Gastroesophageal sphincter (tissue), 4 donors: ENCODE data around the gene TEX28. TPM values are rescaled to one million over a fixed set of nuclear protein-coding genes. Genes with fewer than 3 reads are reported as not detected.
"Not testable (repeated sequence)": the region's sequence is repeated elsewhere in the genome, so short reads cannot be mapped to it uniquely, and the experiment has no call there.

Experiments used
- ATAC-seq: fragments of 150-250 bp; one replicate; pipeline ENCODE4 v1.9.1; 2016; ENCODE audit warnings: mild to moderate bottlenecking, moderate library complexity
- H3K27ac ChIP-seq, 4 donors: fragments of 200-600 bp; sonication (generic) in 3 of 4; 1 replicate in 3 of 4; 2 replicates in 1 of 4; pipeline ENCODE4 v1.5.1; 2016 to 2019
- H3K27me3 ChIP-seq: fragments of 200-600 bp; sonication (generic); one replicate; pipeline ENCODE4 v1.5.1; 2019
- H3K36me3 ChIP-seq, 2 donors: fragments of 200-600 bp; sonication (generic); one replicate each; pipeline ENCODE4 v1.5.1; 2019; ENCODE audit warnings: control low read depth in 1 of 2
- H3K4me1 ChIP-seq, 3 donors: fragments of 200-600 bp; sonication (generic); 1 replicate in 2 of 3; 2 replicates in 1 of 3; pipeline ENCODE4 v1.5.1; 2016 to 2019; ENCODE audit warnings: control low read depth in 2 of 3
- H3K4me3 ChIP-seq, 2 donors: fragments of 200-600 bp; sonication (generic); one replicate each; pipeline ENCODE4 v1.5.1; 2019; ENCODE audit warnings: mild to moderate bottlenecking in 1 of 2, moderate library complexity in 1 of 2
- H3K9me3 ChIP-seq, 3 donors: fragments of 200-600 bp; sonication (generic); one replicate each; pipeline ENCODE4 v1.5.1; 2017 to 2019; ENCODE audit warnings: control low read depth in 2 of 3
- EP300 ChIP-seq: sonication (generic); formaldehyde crosslinking; IDR thresholded peaks from one replicate; pipeline ENCODE4 v1.6.1; 2017; ENCODE audit warnings: antibody characterized with exemption, mild to moderate bottlenecking
- POLR2A ChIP-seq, 2 donors: fragments of 450-650 bp; IDR thresholded peaks; one replicate each; pipeline ENCODE4 v1.6.1; 2017; ENCODE audit warnings: antibody characterized with exemption in 2 of 2, mild to moderate bottlenecking in 2 of 2, moderate library complexity in 1 of 2
- POLR2AphosphoS5 ChIP-seq: sonication (generic); formaldehyde crosslinking; IDR thresholded peaks from one replicate; pipeline ENCODE4 v1.6.1; 2017; ENCODE audit warnings: antibody characterized with exemption
- WGBS, 2 donors: methylation state at CpG; one replicate each; pipeline ENCODE4 v1.1.5; 2018; ENCODE audit warnings: low coverage in 1 of 2; 5-methylcytosine and 5-hydroxymethylcytosine counted together
- total RNA-seq, 4 donors: library from RNA; depleted of rRNA; stranded (reverse); fragments of >200 nt; gene quantifications; one replicate each; pipeline ENCODE4 v1.1.0, GENCODE V29; 2016
- TF ChIP-seq, protein P1 (sequence below), 4 experiments: fragments of 200-600 bp in 2 of 4; fragments of 450-650 bp in 2 of 4; sonication (generic) in 1 of 4; IDR thresholded peaks; one replicate each; pipeline ENCODE4 v1.5.1; 2017 to 2019; ENCODE audit warnings: antibody characterized with exemption in 4 of 4, mild to moderate bottlenecking in 2 of 4, moderate library complexity in 2 of 4

The TEX28 gene
- total RNA-seq, 4 donors from 2014 or later = not detected

DNA sequence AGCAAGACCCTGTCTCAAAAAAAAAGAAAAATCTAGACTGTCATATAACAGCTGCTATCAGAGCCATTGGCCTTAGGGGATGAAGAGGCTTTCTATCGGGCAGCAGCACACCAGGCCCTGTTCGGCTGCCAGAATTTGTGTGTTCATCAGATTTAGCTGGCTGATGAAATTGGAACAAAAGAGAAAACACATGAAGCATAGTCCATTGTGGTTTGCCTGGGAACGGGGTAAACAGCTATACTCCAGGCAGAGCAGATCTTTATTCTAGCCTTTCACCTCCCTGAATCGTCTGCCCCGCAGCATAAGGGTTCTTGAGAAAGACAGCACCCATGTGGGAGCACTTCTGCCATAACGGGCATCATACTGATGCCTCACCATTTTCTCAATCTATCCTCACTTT is 12.3 kb upstream of the TEX28 start:
- 60 to 87% methylated on average over 1 to 5 of the region's 6 CpGs for WGBS, 2 donors
- TF ChIP-seq POLR2A (IDR thresholded peaks at IDR 0.05) (no peak), EP300 (no peak), POLR2AphosphoS5 (no peak)
- TF ChIP-seq, protein P1, sequence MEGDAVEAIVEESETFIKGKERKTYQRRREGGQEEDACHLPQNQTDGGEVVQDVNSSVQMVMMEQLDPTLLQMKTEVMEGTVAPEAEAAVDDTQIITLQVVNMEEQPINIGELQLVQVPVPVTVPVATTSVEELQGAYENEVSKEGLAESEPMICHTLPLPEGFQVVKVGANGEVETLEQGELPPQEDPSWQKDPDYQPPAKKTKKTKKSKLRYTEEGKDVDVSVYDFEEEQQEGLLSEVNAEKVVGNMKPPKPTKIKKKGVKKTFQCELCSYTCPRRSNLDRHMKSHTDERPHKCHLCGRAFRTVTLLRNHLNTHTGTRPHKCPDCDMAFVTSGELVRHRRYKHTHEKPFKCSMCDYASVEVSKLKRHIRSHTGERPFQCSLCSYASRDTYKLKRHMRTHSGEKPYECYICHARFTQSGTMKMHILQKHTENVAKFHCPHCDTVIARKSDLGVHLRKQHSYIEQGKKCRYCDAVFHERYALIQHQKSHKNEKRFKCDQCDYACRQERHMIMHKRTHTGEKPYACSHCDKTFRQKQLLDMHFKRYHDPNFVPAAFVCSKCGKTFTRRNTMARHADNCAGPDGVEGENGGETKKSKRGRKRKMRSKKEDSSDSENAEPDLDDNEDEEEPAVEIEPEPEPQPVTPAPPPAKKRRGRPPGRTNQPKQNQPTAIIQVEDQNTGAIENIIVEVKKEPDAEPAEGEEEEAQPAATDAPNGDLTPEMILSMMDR (IDR thresholded peaks at IDR 0.05) = no peak
- H3K9me3 ChIP-seq = no peaks in the 10 kb centered on the region
- no peak for ATAC-seq
- no peaks in the 10 kb centered on the region for H3K4me1 ChIP-seq
- H3K36me3 ChIP-seq = no peaks in the 10 kb centered on the region
- no peaks in the 10 kb centered on the region for H3K27me3 ChIP-seq
- no peak overlapping the region for H3K4me3 ChIP-seq
- H3K27ac ChIP-seq = no peak overlapping the region

DNA sequence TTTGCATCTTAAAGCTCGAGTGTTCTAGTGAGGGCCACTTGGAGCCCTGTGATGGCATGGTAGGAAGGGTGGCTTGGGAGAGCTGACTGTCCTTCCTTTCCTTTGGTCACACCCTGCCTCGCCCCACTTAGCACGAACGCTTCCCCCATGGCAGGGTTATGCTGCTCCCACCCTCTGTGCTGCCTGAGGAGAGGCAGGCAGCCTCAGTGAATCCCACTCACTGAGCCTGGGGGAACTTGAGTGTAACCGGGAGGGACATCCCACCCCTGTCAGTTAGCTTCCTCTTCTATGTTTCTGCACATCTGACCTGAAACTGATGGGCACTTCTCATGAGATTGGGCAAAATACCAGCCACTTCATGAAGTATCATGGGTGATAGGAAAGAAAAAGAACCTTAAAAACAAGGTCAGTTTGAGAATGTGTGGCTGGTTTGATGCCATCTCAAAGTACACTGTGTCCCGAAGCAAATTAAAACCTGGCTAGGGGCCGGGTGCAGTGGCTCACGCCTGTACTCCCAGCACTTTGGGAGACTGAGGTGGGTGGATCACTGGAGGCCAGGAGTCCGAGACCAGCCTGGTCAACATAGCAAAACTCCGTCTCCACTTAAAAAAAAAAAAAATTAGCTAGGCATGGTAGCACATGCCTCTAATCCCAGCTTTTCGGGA is 10.7 kb upstream of the TEX28 start:
- H3K4me1 ChIP-seq = no peaks in the 10 kb centered on the region
- no peaks in the 10 kb centered on the region for H3K27me3 ChIP-seq
- H3K27ac ChIP-seq = no peak overlapping the region
- H3K36me3 ChIP-seq = no peaks in the 10 kb centered on the region
- TF ChIP-seq POLR2A (IDR thresholded peaks at IDR 0.05) (no peak), EP300 (no peak)
- no peaks in the 10 kb centered on the region for H3K9me3 ChIP-seq
- H3K4me3 ChIP-seq = no peak overlapping the region
- no peak for ATAC-seq
- 40 to 84% methylated on average over 1 to 6 of the region's 11 CpGs for WGBS, 2 donors

GRCh38 chrX:154304846-154305245 is 9.9 kb upstream of the TEX28 start:
- TF ChIP-seq, protein P1 (IDR thresholded peaks at IDR 0.05) = no peak
- TF ChIP-seq EP300 = no peak
- TF ChIP-seq POLR2A (IDR thresholded peaks at IDR 0.05) = no peak
- no peak for TF ChIP-seq POLR2AphosphoS5
- WGBS, 2 donors = 76% methylated on average over 6 of the region's 10 CpGs; no CpG with 5 or more reads in 1 of the 2 donors
- Histone ChIP-seq H3K27ac (no peak overlapping the region), H3K4me3 (no peak overlapping the region), H3K27me3 (no peaks in the 10 kb centered on the region), H3K4me1 (no peaks in the 10 kb centered on the region), H3K36me3 (no peaks in the 10 kb centered on the region), H3K9me3 (no peaks in the 10 kb centered on the region)
- no peak for ATAC-seq

DNA sequence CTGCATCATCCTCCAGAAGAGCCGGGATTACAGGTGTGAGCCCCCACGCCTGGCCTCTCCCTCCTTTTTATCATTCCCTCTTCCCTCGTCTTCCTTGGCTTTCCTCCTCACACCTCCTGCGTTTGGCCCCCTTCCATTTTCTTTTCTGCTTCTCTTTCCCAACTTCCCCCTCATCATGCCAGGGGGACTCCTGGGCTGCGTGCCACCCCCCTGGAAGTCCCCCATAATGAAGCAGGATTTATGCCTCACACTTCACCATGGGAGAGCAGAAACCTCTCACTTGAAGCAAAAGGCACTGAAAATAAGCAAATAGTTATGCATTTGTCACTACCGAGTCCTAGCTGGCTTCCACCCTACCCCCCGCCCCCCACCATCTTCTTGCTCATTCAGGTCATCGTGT is 8.6 kb upstream of the TEX28 start:
- no peaks in the 10 kb centered on the region for H3K4me1 ChIP-seq
- H3K4me3 ChIP-seq = no peak overlapping the region
- no peak for ATAC-seq
- H3K9me3 ChIP-seq = no peaks in the 10 kb centered on the region
- no peak overlapping the region for H3K27ac ChIP-seq
- H3K36me3 ChIP-seq = no peaks in the 10 kb centered on the region
- 70 to 100% methylated on average over 1 to 2 of the region's 8 CpGs for WGBS, 2 donors
- TF ChIP-seq, protein P1 (IDR thresholded peaks at IDR 0.05) = no peak
- TF ChIP-seq EP300 (no peak), POLR2A (IDR thresholded peaks at IDR 0.05) (no peak)
- no peaks in the 10 kb centered on the region for H3K27me3 ChIP-seq

DNA sequence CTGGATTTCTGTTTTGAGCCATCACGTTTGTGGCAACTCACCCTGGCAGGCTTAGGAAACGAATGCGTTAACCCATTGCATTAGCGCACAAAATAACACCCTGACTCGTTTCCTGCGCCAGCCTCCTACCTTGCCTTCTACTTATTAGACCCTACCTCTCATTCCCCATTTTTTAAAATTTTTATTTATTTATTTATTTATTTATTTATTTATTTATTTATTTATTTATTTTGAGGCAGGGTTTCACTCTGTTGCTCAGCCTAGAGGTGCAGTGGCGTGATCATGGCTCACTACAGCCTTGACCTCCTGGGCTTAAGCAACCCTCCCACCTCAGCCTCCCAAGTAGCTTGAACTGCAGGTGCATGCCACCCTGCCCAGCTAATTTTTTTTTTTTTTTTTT is 8.1 kb upstream of the TEX28 start:
- H3K4me3 ChIP-seq, H3K36me3 ChIP-seq, H3K27ac ChIP-seq, H3K9me3 ChIP-seq, ATAC-seq, H3K27me3 ChIP-seq, H3K4me1 ChIP-seq: not testable (repeated sequence)
- 75 to 100% methylated on average over 3 to 5 of the region's 7 CpGs for WGBS, 2 donors

GRCh38 chrX:154300816-154301215 is 5.9 kb upstream of the TEX28 start:
- ATAC-seq = no peak
- no peak overlapping the region for H3K27ac ChIP-seq
- H3K9me3 ChIP-seq = no peaks in the 10 kb centered on the region
- 90% methylated on average over 2 of the region's 8 CpGs; no CpG with 5 or more reads in 1 of the 2 donors for WGBS, 2 donors
- no peaks in the 10 kb centered on the region for H3K36me3 ChIP-seq
- H3K27me3 ChIP-seq = no peaks in the 10 kb centered on the region
- H3K4me3 ChIP-seq = no peak overlapping the region
- H3K4me1 ChIP-seq = no peaks in the 10 kb centered on the region
- TF ChIP-seq EP300 (no peak), POLR2AphosphoS5 (no peak), POLR2A (IDR thresholded peaks at IDR 0.05) (no peak)
- TF ChIP-seq, protein P1 (IDR thresholded peaks at IDR 0.05) = no peak
